B cell (primary cell): ENCODE measurements around the gene CARNS1. TPM values are rescaled to one million over a fixed set of nuclear protein-coding genes. Genes with fewer than 3 reads are reported as not detected.
A peak's percentile ranks its signal among the peaks of the same experiment; 100 is the strongest.

Experiments
- ATAC-seq: fragments of 200-7000 bp; cut with Tn5 transposase; one replicate; pipeline ENCODE4 v1.10.0; 2021; ENCODE audit warnings: low read depth, mild to moderate bottlenecking, moderate number of reproducible peaks, moderate library complexity
- CTCF ChIA-PET: fragments of 350-600 bp; sonication (Branson Sonifier 250); formaldehyde crosslinking; loops from one replicate; lab custom pipeline; 2021; ENCODE audit warnings: antibody characterized with exemption, inconsistent platforms; lab: Charles Lee
- POLR2A ChIA-PET: fragments of 350-600 bp; sonication (Branson Sonifier 250); formaldehyde crosslinking; loops from one replicate; lab custom pipeline; 2021; ENCODE audit warnings: antibody characterized with exemption; lab: Charles Lee
- DNase-seq: peaks from one replicate; pipeline ENCODE4 v3.0.0; 2013
- H2AFZ ChIP-seq: 2 replicates; pipeline ENCODE4 v1.6.1; 2012; ENCODE audit warnings: mild to moderate bottlenecking, low read depth, low read length; ENCODE audit not compliant: insufficient read depth, poor library complexity, severe bottlenecking
- H3K27ac ChIP-seq, 2 donors: 1 replicate in 1 of 2; 2 replicates in 1 of 2; pipeline ENCODE4 v1.5.1; 2012 to 2013; ENCODE audit warnings: low read length in 2 of 2, mild to moderate bottlenecking in 2 of 2, moderate library complexity in 1 of 2
- H3K27me3 ChIP-seq, 4 experiments: fragments of 200-600 bp in 1 of 4; sonication (generic) in 1 of 4; replicated peaks in 1 of 4; 1 replicate in 2 of 4; 2 replicates in 2 of 4; pipeline versions ENCODE4 v1.6.1 to v1.7.0; 2013 to 2016; ENCODE audit warnings: low read length in 3 of 4, mild to moderate bottlenecking in 2 of 4, mixed read lengths in 1 of 4, moderate library complexity in 1 of 4; ENCODE audit not compliant: insufficient read depth in 4 of 4, control insufficient read depth in 3 of 4; ENCODE audit errors: control extremely low read depth in 1 of 4
- H3K36me3 ChIP-seq, 2 experiments: replicated peaks in 1 of 2; 1 replicate in 1 of 2; 2 replicates in 1 of 2; pipeline versions ENCODE4 v1.6.1 to v1.7.1; 2013; ENCODE audit warnings: low read length in 1 of 2; ENCODE audit not compliant: insufficient read depth in 2 of 2, control insufficient read depth in 1 of 2; ENCODE audit errors: control extremely low read depth in 1 of 2, extremely low read depth in 1 of 2
- H3K4me1 ChIP-seq, 2 donors: fragments of 200-600 bp in 1 of 2; sonication (generic) in 1 of 2; 1 replicate in 1 of 2; 2 replicates in 1 of 2; pipeline versions ENCODE4 v1.5.1 to v1.6.1; 2013 to 2017; ENCODE audit warnings: low read length in 2 of 2; ENCODE audit not compliant: control insufficient read depth in 2 of 2, insufficient read depth in 2 of 2
- H3K4me2 ChIP-seq: replicated peaks from 2 replicates; pipeline ENCODE3; 2012; ENCODE audit warnings: mild to moderate bottlenecking, low read depth, low read length; ENCODE audit not compliant: poor library complexity, severe bottlenecking
- H3K4me3 ChIP-seq, 5 experiments: fragments of 200-600 bp in 1 of 5; sonication (generic) in 1 of 5; 1 replicate in 3 of 5; 2 replicates in 2 of 5; pipeline versions ENCODE4 v1.5.1 to v1.7.0; 2011 to 2016; ENCODE audit warnings: low read length in 4 of 5, mild to moderate bottlenecking in 4 of 5, low read depth in 2 of 5, control low read depth in 1 of 5, moderate library complexity in 1 of 5; ENCODE audit not compliant: insufficient read depth in 1 of 5; ENCODE audit errors: control extremely low read depth in 1 of 5, extremely low read depth in 1 of 5
- H3K79me2 ChIP-seq: fragments of 200-600 bp; sonication (generic); one replicate; pipeline ENCODE4 v1.6.0; 2016; ENCODE audit warnings: low read length; ENCODE audit not compliant: control insufficient read depth, insufficient read depth
- H3K9ac ChIP-seq: fragments of 200-600 bp; sonication (generic); 2 replicates; pipeline ENCODE4 v1.6.1; 2017; ENCODE audit warnings: mild to moderate bottlenecking, low read length, moderate library complexity
- H3K9me3 ChIP-seq, 3 donors: one replicate each; pipeline versions ENCODE4 v1.6.1 to v1.7.1; 2013; ENCODE audit warnings: low read length in 2 of 3; ENCODE audit not compliant: control insufficient read depth in 2 of 3, insufficient read depth in 1 of 3; ENCODE audit errors: control extremely low read depth in 1 of 3
- H4K20me1 ChIP-seq: 2 replicates; pipeline ENCODE4 v1.6.0; 2012; ENCODE audit warnings: mild to moderate bottlenecking, low read length; ENCODE audit not compliant: insufficient read depth, control insufficient read depth, poor library complexity, severe bottlenecking
- H3K27ac Mint-ChIP-seq: one replicate; pipeline ENCODE4 v1.8.0; 2021; ENCODE audit warnings: mixed read lengths
- H3K27me3 Mint-ChIP-seq: one replicate; pipeline ENCODE4 v1.8.0; 2021; ENCODE audit warnings: mixed read lengths
- H3K4me1 Mint-ChIP-seq: one replicate; pipeline ENCODE4 v1.8.0; 2021; ENCODE audit warnings: mixed read lengths
- H3K4me3 Mint-ChIP-seq: one replicate; pipeline ENCODE4 v1.8.0; 2021; ENCODE audit warnings: mixed read lengths
- H3K9me3 Mint-ChIP-seq: one replicate; pipeline ENCODE4 v1.8.0; 2022; ENCODE audit warnings: mixed read lengths; ENCODE audit not compliant: insufficient read depth
- CTCF ChIP-seq: fragments of 200-600 bp; IDR thresholded peaks from one replicate; pipeline ENCODE4 v1.8.0; 2022; ENCODE audit warnings: antibody characterized with exemption, mild to moderate bottlenecking
- EZH2 ChIP-seq: IDR thresholded peaks from 2 replicates; pipeline ENCODE4 v1.6.1; 2012; ENCODE audit warnings: borderline replicate concordance, low read depth, mild to moderate bottlenecking, moderate library complexity, low read length; ENCODE audit not compliant: insufficient read depth, poor library complexity, severe bottlenecking
- WGBS: methylation state at CpG from one replicate; pipeline ENCODE4 v1.1.5; 2013; ENCODE audit warnings: missing lambda C conversion rate; ENCODE audit not compliant: insufficient coverage; 5-methylcytosine and 5-hydroxymethylcytosine counted together
- intact Hi-C: fragments of 100-400 bp; cut with micrococcal nuclease; formaldehyde crosslinking; loops from one replicate; pipeline ENCODE4 v1.10.0; 2022
- polyA plus RNA-seq: library from polyadenylated mRNA; depleted of rRNA; stranded (reverse); fragments of >200 nt; gene quantifications from 2 replicates; pipeline ENCODE4 v1.2.3, GENCODE V29; 2012
- total RNA-seq, 2 donors: library from RNA; stranded (reverse); fragments of 120-200 nt in 1 of 2; gene quantifications; 1 replicate in 1 of 2; 2 replicates in 1 of 2; pipeline versions ENCODE4 v1.2.3 to v1.2.4, GENCODE V29; 2013 to 2022

The CARNS1 gene
- total and polyA plus RNA-seq, 2 donors (not counting 1 experiment from before 2014, with no cell fraction given), result 24.1 to 41.1 TPM

DNA sequence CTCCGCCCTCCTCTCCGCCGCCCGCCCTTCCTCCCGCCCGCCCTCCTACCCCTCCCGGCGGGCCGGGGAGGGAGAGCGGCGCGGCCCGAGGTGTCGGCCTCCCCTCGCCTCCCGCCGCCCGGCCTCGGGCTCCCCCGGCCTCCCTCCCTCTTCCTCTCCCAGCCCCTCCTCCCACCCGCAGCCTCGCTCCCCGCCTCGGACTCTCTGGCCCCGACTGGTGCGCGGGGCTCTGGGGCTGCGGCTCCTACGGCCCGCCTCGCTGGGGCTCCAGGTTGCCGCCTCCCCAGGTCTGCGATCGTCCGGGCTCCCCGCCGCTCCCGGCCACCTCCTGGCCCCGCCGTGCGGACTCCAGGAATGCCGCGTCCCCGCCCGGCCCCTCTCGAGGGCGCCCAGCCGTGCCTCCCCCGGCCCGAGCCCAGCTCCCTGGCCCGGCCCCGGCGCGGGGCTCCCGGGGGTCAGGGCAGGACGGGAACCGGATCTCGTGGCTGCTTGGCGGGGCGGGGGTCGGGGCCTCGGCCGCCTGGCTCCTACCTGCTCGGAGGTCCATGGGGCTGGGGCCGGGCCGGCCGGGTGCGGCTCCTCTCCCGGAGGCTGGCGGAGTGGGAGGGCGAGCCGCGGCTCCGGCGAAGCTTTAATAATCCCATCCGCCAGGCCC, 42.4 kb upstream of the CARNS1 start, which contains the start of gene CLCF1:
Gene CLCF1, minus strand, starts transcription at position 606 of the 655 bp plus-strand sequence. Its CDS starts 59 bp downstream, at position 547.
- POLR2A ChIA-PET, result interaction anchor here (0.6 to 14.2 kb wide), 30 partner anchors 8 to 1071 kb away, joined by 3 to 323 read pairs (median 6); partner anchors contain the start of genes ANKRD13D, POLD4, PPP1CA and PTPRCAP
- CTCF ChIA-PET, result interaction anchor here (1.0 to 42.2 kb wide), 5 partner anchors 2 to 119 kb away, joined by 3 to 2379 read pairs (median 4); partner anchors contain the start of genes CLCF1, POLD4 and RAD9A
- H2AFZ ChIP-seq, result peak within 1 kb of the TSS; percentile 71
- H3K79me2 ChIP-seq, result peaks cover 50% of the 10 kb centered on the region
- peak within 1 kb of the TSS; percentile 93 for H3K4me2 ChIP-seq
- H4K20me1 ChIP-seq, result peaks cover 42% of the 10 kb centered on the region
- under 1% methylated on average over 68 of the region's 76 CpGs for WGBS
- peak within 1 kb of the TSS; percentile 41 to 89 for H3K27ac ChIP-seq
- TF ChIP-seq CTCF (no peak), EZH2 (no peak)
- H3K4me3 ChIP-seq, result peak within 1 kb of the TSS in 4 of 5 experiments; percentile 54 to 95 (median 76)
- peak within 1 kb of the TSS; percentile 88 for H3K9ac ChIP-seq
- H3K9me3 ChIP-seq, result no peaks in the 10 kb centered on the region
- no peaks in the 10 kb centered on the region for H3K27me3 ChIP-seq
- peaks cover 0 to 3% of the 10 kb centered on the region in 2 experiments for H3K36me3 ChIP-seq
- Mint-ChIP-seq H3K4me1 (peaks cover 57% of the 10 kb centered on the region), H3K27me3 (no peaks in the 10 kb centered on the region), H3K9me3 (no peaks in the 10 kb centered on the region), H3K27ac (peak within 1 kb of the TSS; percentile 98), H3K4me3 (peak within 1 kb of the TSS; percentile 94)
- DNase-seq (no peak), ATAC-seq (peak; percentile 14)
- peaks cover 50 to 55% of the 10 kb centered on the region in 2 donors for H3K4me1 ChIP-seq
- intact Hi-C loops, result loop anchor here (1.0 kb wide), 2 partner anchors 8 to 20 kb away; partner anchors contain the start of gene POLD4
